ENCODE data around the gene MAF.
A peak's percentile ranks its signal among the peaks of the same experiment; 100 is the strongest.

The MAF gene

GRCh38 chr16:79599256-79599836 lies 1.2 kb downstream of the MAF start:
- peaks cover 36% of the 10 kb centered on the region for H3K79me2 ChIP-seq
- H2AFZ ChIP-seq, result no peak overlapping the region
- H3K4me2 ChIP-seq (ENCODE audit: low read length), result peak overlapping the region; percentile 65
- peaks cover 27% of the 10 kb centered on the region for H3K36me3 ChIP-seq (ENCODE audit: control insufficient read depth, insufficient read depth, low read length)
- no peak for TF ChIP-seq CTCF (IDR thresholded peaks at IDR 0.05)
- H3K4me1 ChIP-seq, result peaks cover 10% of the 10 kb centered on the region
- peak overlapping the region; percentile 93 for H3K9ac ChIP-seq
- H3K27me3 ChIP-seq (ENCODE audit: control insufficient read depth, insufficient read depth, low read length), result no peaks in the 10 kb centered on the region
- H3K9me3 ChIP-seq (ENCODE audit: control insufficient read depth, low read length), result no peaks in the 10 kb centered on the region
- H3K4me3 ChIP-seq (ENCODE audit: low read depth, low read length), result peak overlapping the region; percentile 95
- peak overlapping the region; percentile 96 for H3K27ac ChIP-seq

- peaks cover 8% of the 10 kb centered on the region for H3K4me1 ChIP-seq
- peak overlapping the region; percentile 90 for H3K9ac ChIP-seq
- no peak overlapping the region for H2AFZ ChIP-seq
- peak; percentile 20 for TF ChIP-seq CTCF (IDR thresholded peaks at IDR 0.05)
- H3K4me3 ChIP-seq (ENCODE audit: low read depth, low read length), result peak overlapping the region; percentile 97
- peak overlapping the region; percentile 96 for H3K27ac ChIP-seq
- no peaks in the 10 kb centered on the region for H3K27me3 ChIP-seq (ENCODE audit: control insufficient read depth, insufficient read depth, low read length)
- H3K36me3 ChIP-seq (ENCODE audit: control insufficient read depth, insufficient read depth, low read length), result peaks cover 27% of the 10 kb centered on the region
- peak overlapping the region; percentile 99 for H3K4me2 ChIP-seq (ENCODE audit: low read length)
- H3K79me2 ChIP-seq, result peaks cover 40% of the 10 kb centered on the region
- no peaks in the 10 kb centered on the region for H3K9me3 ChIP-seq (ENCODE audit: control insufficient read depth, low read length)
These were observed 2.0 kb downstream of the MAF start for GRCh38 chr16:79598348-79599181.

GRCh38 chr16:79598063-79598347 lies 2.5 kb downstream of the MAF start:
- H3K4me1 ChIP-seq, result peaks cover 10% of the 10 kb centered on the region
- no peaks in the 10 kb centered on the region for H3K9me3 ChIP-seq (ENCODE audit: control insufficient read depth, low read length)
- H3K36me3 ChIP-seq (ENCODE audit: control insufficient read depth, insufficient read depth, low read length), result peaks cover 27% of the 10 kb centered on the region
- peaks cover 40% of the 10 kb centered on the region for H3K79me2 ChIP-seq
- peak overlapping the region; percentile 99 for H3K4me2 ChIP-seq (ENCODE audit: low read length)
- peak overlapping the region; percentile 74 for H3K9ac ChIP-seq
- H2AFZ ChIP-seq, result no peak overlapping the region
- TF ChIP-seq CTCF (IDR thresholded peaks at IDR 0.05), result no peak
- H3K27ac ChIP-seq, result peak overlapping the region; percentile 96
- no peaks in the 10 kb centered on the region for H3K27me3 ChIP-seq (ENCODE audit: control insufficient read depth, insufficient read depth, low read length)
- H3K4me3 ChIP-seq (ENCODE audit: low read depth, low read length), result peak overlapping the region; percentile 97

GRCh38 chr16:79597277-79598062 lies 3.1 kb downstream of the MAF start:
- peak overlapping the region; percentile 96 for H3K27ac ChIP-seq
- no peak for TF ChIP-seq CTCF (IDR thresholded peaks at IDR 0.05)
- peaks cover 4% of the 10 kb centered on the region for H3K4me1 ChIP-seq
- peak overlapping the region; percentile 74 for H3K9ac ChIP-seq
- no peaks in the 10 kb centered on the region for H3K9me3 ChIP-seq (ENCODE audit: control insufficient read depth, low read length)
- H3K4me3 ChIP-seq (ENCODE audit: low read depth, low read length), result peak overlapping the region; percentile 97
- H3K27me3 ChIP-seq (ENCODE audit: control insufficient read depth, insufficient read depth, low read length), result no peaks in the 10 kb centered on the region
- peak overlapping the region; percentile 99 for H3K4me2 ChIP-seq (ENCODE audit: low read length)
- H3K79me2 ChIP-seq, result peaks cover 40% of the 10 kb centered on the region
- H3K36me3 ChIP-seq (ENCODE audit: control insufficient read depth, insufficient read depth, low read length), result peaks cover 27% of the 10 kb centered on the region
- no peak overlapping the region for H2AFZ ChIP-seq

Measured in parathyroid adenoma (tissue), 2 donors.